ENCODE data around the gene LRRC4. TPM values are rescaled to one million over a fixed set of nuclear protein-coding genes. Genes with fewer than 3 reads are reported as not detected.

Gene LRRC4
- total and polyA plus RNA-seq, 7 donors = 0.39 to 5.0 (median 2.7) TPM

DNA sequence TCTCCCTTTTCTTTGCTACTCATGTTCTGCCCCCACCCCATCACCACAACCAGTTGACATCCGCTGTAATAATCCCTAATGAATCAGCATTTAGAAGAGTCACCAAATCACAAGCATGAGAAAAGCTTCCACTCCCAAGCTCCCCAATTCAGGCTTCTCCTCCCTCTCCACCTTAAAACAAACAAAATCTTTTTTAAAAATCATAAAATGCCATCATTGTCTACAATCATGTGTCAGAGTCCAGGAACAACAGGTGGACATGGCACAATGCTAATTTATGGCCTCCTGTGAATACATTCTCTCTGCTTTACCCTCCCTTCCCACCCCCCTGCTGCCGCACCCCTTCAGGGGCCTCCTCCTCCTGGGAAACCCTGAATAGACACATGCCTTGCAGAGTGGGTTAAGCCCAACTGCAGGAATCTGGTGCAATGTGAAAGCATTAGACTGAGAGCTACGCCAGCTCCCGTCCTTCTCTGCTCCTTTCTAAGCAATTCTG, 3.7 kb downstream of the LRRC4 start:
- WGBS, 3 donors = 69 to 73% (median 72%) methylated on average over 4 of the region's 4 CpGs
- Histone ChIP-seq H3K4me3 (no peak overlapping the region), H3K27me3 (ENCODE audit: insufficient read depth in 3 of 3, low read length in 2 of 3) (peaks cover 0 to 8% (median 0%) of the 10 kb centered on the region in 3 donors), H3K27ac (no peak overlapping the region), H3K4me1 (peaks cover 6% of the 10 kb centered on the region), H3K36me3 (ENCODE audit: insufficient read depth in 1 of 2, low read depth in 1 of 2) (no peaks in the 10 kb centered on the region), H3K9me3 (no peaks in the 10 kb centered on the region)
- no peak for DNase-seq
- intact Hi-C loops (cut with DNase I) = loop anchor here in 1 of 2 donors (5.0 kb wide), 1 partner anchor 320 kb away; no protein-coding TSS in a partner anchor
- no peak for TF ChIP-seq CTCF (IDR thresholded peaks at IDR 0.05)
- ATAC-seq = no peak

- ATAC-seq (no peak), DNase-seq (no peak)
- intact Hi-C loops (cut with DNase I) = loop anchor here in 1 of 2 donors (5.0 kb wide), 1 partner anchor 319 kb away; no protein-coding TSS in a partner anchor
- H3K4me3 ChIP-seq = no peak overlapping the region
- 54 to 59% (median 57%) methylated on average over 2 of the region's 2 CpGs for WGBS, 3 donors
- TF ChIP-seq CTCF (IDR thresholded peaks at IDR 0.05) = no peak
- H3K27me3 ChIP-seq (ENCODE audit: insufficient read depth in 3 of 3, low read length in 2 of 3) = peaks cover 0 to 8% (median 0%) of the 10 kb centered on the region in 3 donors
- no peak overlapping the region for H3K27ac ChIP-seq
- H3K9me3 ChIP-seq = no peaks in the 10 kb centered on the region
- H3K36me3 ChIP-seq (ENCODE audit: insufficient read depth in 1 of 2, low read depth in 1 of 2) = no peaks in the 10 kb centered on the region
- peaks cover 6% of the 10 kb centered on the region for H3K4me1 ChIP-seq
These were observed 4.7 kb downstream of the LRRC4 start for GRCh38 chr7:128026551-128026950.

DNA sequence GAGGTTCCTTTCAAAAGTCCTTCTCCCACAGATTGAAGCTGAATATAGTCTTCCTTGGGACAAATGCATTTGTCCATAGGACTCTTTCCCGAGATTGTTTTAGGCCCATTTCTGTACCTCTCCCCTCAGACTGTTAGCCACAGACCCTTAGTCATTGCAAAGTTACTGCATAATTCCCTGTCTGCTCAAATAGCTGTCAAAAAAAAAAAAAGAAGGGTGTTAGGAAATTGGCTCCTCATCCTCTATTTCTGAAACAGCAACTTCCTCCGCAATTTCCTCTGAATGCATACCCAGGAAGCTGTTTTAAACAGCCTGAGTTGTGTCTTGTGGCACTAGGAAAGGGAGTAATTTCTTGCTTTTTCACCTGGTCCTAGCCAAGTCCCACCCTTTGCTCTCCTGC, 5.4 kb downstream of the LRRC4 start:
- no peaks in the 10 kb centered on the region for H3K36me3 ChIP-seq (ENCODE audit: insufficient read depth in 1 of 2, low read depth in 1 of 2)
- ATAC-seq = no peak
- no peak for TF ChIP-seq CTCF (IDR thresholded peaks at IDR 0.05)
- no peak overlapping the region for H3K4me3 ChIP-seq
- H3K4me1 ChIP-seq = peaks cover 6% of the 10 kb centered on the region
- no peak overlapping the region for H3K27ac ChIP-seq
- H3K27me3 ChIP-seq (ENCODE audit: insufficient read depth in 3 of 3, low read length in 2 of 3) = peaks cover 0 to 8% (median 0%) of the 10 kb centered on the region in 3 donors
- 71 to 82% (median 80%) methylated on average over 2 of the region's 2 CpGs for WGBS, 3 donors
- H3K9me3 ChIP-seq = no peaks in the 10 kb centered on the region
- intact Hi-C loops (cut with DNase I) = loop anchor here in 1 of 2 donors (5.0 kb wide), 1 partner anchor 319 kb away; no protein-coding TSS in a partner anchor
- no peak for DNase-seq

DNA sequence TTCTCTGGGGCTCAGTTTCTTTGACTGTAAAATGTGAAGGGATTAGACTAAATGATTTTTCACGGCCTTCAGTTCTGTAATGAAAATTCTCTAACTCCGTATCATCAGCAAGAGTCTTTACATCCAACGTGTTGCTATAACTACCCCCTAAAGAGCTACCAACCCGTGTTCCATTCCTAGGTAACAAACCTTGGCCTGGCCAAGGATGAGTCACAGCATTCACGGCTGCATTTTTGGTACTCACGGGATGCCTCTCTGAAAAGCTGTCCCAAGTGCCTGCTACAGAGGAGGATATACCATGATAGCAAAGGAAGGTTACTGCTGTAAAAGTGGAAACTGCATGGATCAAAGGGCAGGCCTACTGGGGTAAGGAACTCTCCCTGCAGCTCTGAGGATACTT, 5.9 kb downstream of the LRRC4 start:
- H3K27me3 ChIP-seq (ENCODE audit: insufficient read depth in 3 of 3, low read length in 2 of 3) = peaks cover 0 to 7% (median 0%) of the 10 kb centered on the region in 3 donors
- ATAC-seq (peak in 1 of 4 donors; percentile 31), DNase-seq (no peak)
- intact Hi-C loops (cut with DNase I) = loop anchor here in 1 of 2 donors (5.0 kb wide), 1 partner anchor 318 kb away; no protein-coding TSS in a partner anchor
- 66 to 73% (median 72%) methylated on average over 6 of the region's 6 CpGs for WGBS, 3 donors
- no peaks in the 10 kb centered on the region for H3K9me3 ChIP-seq
- TF ChIP-seq CTCF (IDR thresholded peaks at IDR 0.05) = no peak
- H3K27ac ChIP-seq = no peak overlapping the region
- H3K36me3 ChIP-seq (ENCODE audit: insufficient read depth in 1 of 2, low read depth in 1 of 2) = no peaks in the 10 kb centered on the region
- H3K4me1 ChIP-seq = peaks cover 6% of the 10 kb centered on the region
- no peak overlapping the region for H3K4me3 ChIP-seq

DNA sequence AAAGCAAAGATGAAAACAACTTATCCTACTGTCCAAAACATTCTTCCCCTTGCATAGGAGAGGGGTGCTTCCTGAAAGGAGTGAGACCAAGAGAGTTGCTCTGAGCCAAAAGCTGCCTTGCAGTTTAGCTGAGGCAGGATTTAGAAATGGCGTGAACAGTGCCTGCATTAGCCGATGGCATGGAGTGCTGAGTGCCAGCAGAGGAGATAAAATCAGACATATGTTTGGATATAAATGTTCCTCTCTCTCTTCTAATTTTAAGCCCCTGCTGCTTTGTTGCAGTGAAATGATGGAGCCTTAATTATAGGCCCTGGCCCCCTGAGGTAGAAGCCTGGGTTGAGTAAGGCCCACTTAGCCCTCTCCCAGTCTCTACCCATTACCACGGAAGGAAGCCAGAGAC, 7.1 kb downstream of the LRRC4 start:
- DNase-seq = no peak
- no peak for TF ChIP-seq CTCF (IDR thresholded peaks at IDR 0.05)
- Histone ChIP-seq H3K4me3 (no peak overlapping the region), H3K9me3 (no peaks in the 10 kb centered on the region), H3K27ac (no peak overlapping the region), H3K27me3 (ENCODE audit: insufficient read depth in 3 of 3, low read length in 2 of 3) (no peaks in the 10 kb centered on the region), H3K4me1 (peaks cover 6% of the 10 kb centered on the region), H3K36me3 (ENCODE audit: insufficient read depth in 1 of 2, low read depth in 1 of 2) (no peaks in the 10 kb centered on the region)
- intact Hi-C loops (cut with DNase I) = no loop called here
- ATAC-seq = no peak
- WGBS, 3 donors = 89 to 91% (median 90%) methylated on average over 3 of the region's 3 CpGs

All from psoas muscle (tissue), 8 donors.